Stomach (tissue), 19 donors: Measurements from ENCODE around the gene KCNJ14. TPM values are rescaled to one million over a fixed set of nuclear protein-coding genes. Genes with fewer than 3 reads are reported as not detected.

Experiments used
- DNase-seq, 2 donors: peaks; one replicate each; pipeline versions ENCODE4 v3.0.0 to v3.0.0-alpha.2; 2013 to 2019
- H3K27ac ChIP-seq, 5 donors: fragments of 200-600 bp in 4 of 5; sonication (generic) in 4 of 5; one replicate each; pipeline ENCODE4 v1.5.1; 2013 to 2019; ENCODE audit warnings: mild to moderate bottlenecking in 1 of 5, moderate library complexity in 1 of 5
- H3K27me3 ChIP-seq, 3 donors: fragments of 200-600 bp; sonication (generic); one replicate each; pipeline ENCODE4 v1.5.1; 2017 to 2019; ENCODE audit warnings: mixed run types in 1 of 3
- H3K36me3 ChIP-seq, 4 donors: fragments of 200-600 bp; sonication (generic); 1 replicate in 3 of 4; 2 replicates in 1 of 4; pipeline ENCODE4 v1.5.1; 2016 to 2019
- H3K4me1 ChIP-seq, 4 donors: fragments of 200-600 bp; sonication (generic); one replicate each; pipeline ENCODE4 v1.5.1; 2016 to 2019
- H3K4me3 ChIP-seq, 4 donors: fragments of 200-600 bp; sonication (generic) in 3 of 4; one replicate each; pipeline ENCODE4 v1.5.1; 2016 to 2019; ENCODE audit warnings: mild to moderate bottlenecking in 1 of 4
- H3K9me3 ChIP-seq, 4 donors: fragments of 200-600 bp; sonication (generic); one replicate each; pipeline ENCODE4 v1.5.1; 2016 to 2019
- EP300 ChIP-seq: sonication (generic); formaldehyde crosslinking; IDR thresholded peaks from one replicate; pipeline ENCODE4 v1.6.1; 2017; ENCODE audit warnings: antibody characterized with exemption
- POLR2A ChIP-seq, 4 donors: fragments of 450-650 bp; IDR thresholded peaks; one replicate each; pipeline ENCODE4 v1.6.1; 2016; ENCODE audit warnings: antibody characterized with exemption in 4 of 4, control low read depth in 2 of 4, mild to moderate bottlenecking in 1 of 4, moderate library complexity in 1 of 4
- POLR2AphosphoS5 ChIP-seq, 3 donors: sonication (generic); formaldehyde crosslinking; IDR thresholded peaks; one replicate each; pipeline ENCODE4 v1.6.1; 2016; ENCODE audit warnings: antibody characterized with exemption in 3 of 3
- WGBS, 5 donors: extraction: QIAGEN DNeasy Blood & Tissue Kit in 3 of 5; methylation state at CpG; one replicate each; pipeline versions ENCODE4 v1.1.5 to v1.1.7; 2013 to 2018; 5-methylcytosine and 5-hydroxymethylcytosine counted together
- intact Hi-C: fragments of 100-400 bp; cut with DNase I; formaldehyde crosslinking; loops from one replicate; pipeline ENCODE4 v1.15.1; 2023; ENCODE audit warnings: low total_unique reads
- long read RNA-seq, 10 donors: transcript quantifications; one replicate each; lab custom pipeline, GENCODE V29; 2026
- polyA plus RNA-seq, 3 donors: library from polyadenylated mRNA; stranded (reverse); fragments of 200-250 nt; gene quantifications; one replicate each; pipeline ENCODE4 v1.2.3, GENCODE V29; 2013
- total RNA-seq, 5 donors: library from RNA; depleted of rRNA; stranded (reverse); fragments of >200 nt; gene quantifications; one replicate each; pipeline versions ENCODE4 v1.1.0 to v1.2.3, GENCODE V29; 2014 to 2016
- TF ChIP-seq, protein P1 (sequence below), 7 experiments: fragments of 450-650 bp in 4 of 7; fragments of 200-600 bp in 3 of 7; sonication (generic) in 3 of 7; IDR thresholded peaks; one replicate each; pipeline ENCODE4 v1.5.1; 2016 to 2019; ENCODE audit warnings: antibody characterized with exemption in 7 of 7, control low read depth in 2 of 7, mild to moderate bottlenecking in 1 of 7
- donor health status: healthy with polysubstance abuse.
- donor health status: Bipolar disorder and iron deficiency.
- donor health status: healthy.

Gene KCNJ14
- total RNA-seq (1 to 10 TPM in 2 of 5 donors, under 1 TPM in 1, not detected in 2; 0.92 to 4.6 (median 1.0) TPM), polyA plus RNA-seq (under 1 TPM in 2 of 3 donors, not detected in 1; 0.19 to 0.75 TPM)
- long read RNA-seq, donor 1 = 0 reads
- long read RNA-seq, donor 2 = 0 reads
- long read RNA-seq, donor 3 = 0 reads
- long read RNA-seq, donor 4 = 0 reads
- long read RNA-seq, donor 5 = 0 reads
- long read RNA-seq, donor 6 = 0 reads
- long read RNA-seq, donor 7 = 0 reads
- long read RNA-seq, donor 8 = 0 reads
- long read RNA-seq, donor 9 = 0 reads
- long read RNA-seq, donor 10 = 0 reads

DNA sequence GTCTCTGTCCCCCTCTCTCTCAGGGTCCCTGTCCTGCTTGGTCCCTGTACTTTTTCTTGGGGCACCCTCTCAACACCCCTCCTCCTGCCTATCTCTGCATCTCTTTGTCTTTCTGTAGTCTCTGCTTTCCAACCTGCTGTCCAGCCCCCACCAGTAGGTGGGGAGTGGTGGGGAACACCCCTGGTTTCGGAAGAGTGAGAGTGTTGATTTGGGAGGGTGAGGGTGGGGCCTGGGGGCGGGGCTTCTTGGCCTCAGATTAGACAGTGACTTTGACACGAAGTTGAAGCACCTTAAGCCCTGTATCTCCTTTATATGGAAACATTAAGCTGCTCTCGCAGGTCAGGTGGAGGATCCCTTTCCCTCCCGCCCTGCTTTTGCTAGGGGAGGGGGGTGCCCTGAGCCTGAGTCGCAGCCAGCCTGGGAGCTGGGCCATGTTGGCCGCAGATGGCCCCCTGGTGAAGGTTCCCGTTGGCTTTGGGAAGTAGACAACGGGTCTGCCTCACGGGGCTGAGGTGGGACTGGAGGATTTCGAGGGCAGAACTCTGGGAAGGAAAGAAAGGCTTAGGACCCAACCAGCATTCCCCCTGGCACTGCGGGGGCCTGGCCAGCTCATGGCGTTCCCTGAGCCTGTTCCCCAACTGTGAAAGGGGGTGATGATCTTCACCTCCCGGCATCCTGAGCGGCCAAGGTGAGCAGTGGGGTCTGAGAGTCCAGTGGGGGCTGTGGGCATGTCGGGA is at the start of gene KCNJ14:
KCNJ14 (plus strand) TSS at position 404 of the 737 bp plus-strand sequence. CDS start 6,151 bp downstream, outside the sequence.
- peaks cover 40 to 79% (median 73%) of the 10 kb centered on the region in 4 donors for H3K36me3 ChIP-seq
- 79 to 89% (median 88%) methylated on average over 16 of the region's 16 CpGs for WGBS, 5 donors

DNA sequence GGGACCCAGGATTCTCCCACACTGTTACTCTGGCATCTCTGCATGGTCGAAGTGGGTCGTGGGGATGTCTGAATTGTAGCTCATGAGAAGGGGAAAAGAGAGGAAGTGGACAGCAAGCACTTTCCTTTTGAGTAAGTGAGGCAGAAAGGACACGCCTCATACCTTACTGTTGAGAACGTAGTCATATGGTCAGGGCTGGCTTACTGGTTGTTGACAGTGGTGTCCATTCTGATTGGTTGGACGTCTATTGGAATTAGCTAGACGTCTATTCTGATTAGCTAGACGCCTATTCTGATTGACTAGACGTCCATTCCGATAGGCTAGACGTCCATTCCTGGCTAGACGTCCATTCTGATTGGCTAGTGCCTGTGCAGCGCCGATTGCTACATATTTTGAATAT is 49.5 kb upstream of the KCNJ14 start:
- intact Hi-C loops = no loop called here
- DNase-seq = no peak
- Histone ChIP-seq H3K36me3 (no peaks in the 10 kb centered on the region), H3K4me1 (no peaks in the 10 kb centered on the region), H3K4me3 (no peak overlapping the region), H3K27me3 (peaks cover 0 to 22% (median 0%) of the 10 kb centered on the region in 3 donors), H3K9me3 (peaks cover 0 to 5% (median 0%) of the 10 kb centered on the region in 4 donors), H3K27ac (no peak overlapping the region)
- WGBS, 5 donors = 68 to 75% (median 73%) methylated on average over 13 of the region's 13 CpGs
- no peak for TF ChIP-seq POLR2AphosphoS5 (IDR thresholded peaks at IDR 0.05)
- TF ChIP-seq, protein P1, sequence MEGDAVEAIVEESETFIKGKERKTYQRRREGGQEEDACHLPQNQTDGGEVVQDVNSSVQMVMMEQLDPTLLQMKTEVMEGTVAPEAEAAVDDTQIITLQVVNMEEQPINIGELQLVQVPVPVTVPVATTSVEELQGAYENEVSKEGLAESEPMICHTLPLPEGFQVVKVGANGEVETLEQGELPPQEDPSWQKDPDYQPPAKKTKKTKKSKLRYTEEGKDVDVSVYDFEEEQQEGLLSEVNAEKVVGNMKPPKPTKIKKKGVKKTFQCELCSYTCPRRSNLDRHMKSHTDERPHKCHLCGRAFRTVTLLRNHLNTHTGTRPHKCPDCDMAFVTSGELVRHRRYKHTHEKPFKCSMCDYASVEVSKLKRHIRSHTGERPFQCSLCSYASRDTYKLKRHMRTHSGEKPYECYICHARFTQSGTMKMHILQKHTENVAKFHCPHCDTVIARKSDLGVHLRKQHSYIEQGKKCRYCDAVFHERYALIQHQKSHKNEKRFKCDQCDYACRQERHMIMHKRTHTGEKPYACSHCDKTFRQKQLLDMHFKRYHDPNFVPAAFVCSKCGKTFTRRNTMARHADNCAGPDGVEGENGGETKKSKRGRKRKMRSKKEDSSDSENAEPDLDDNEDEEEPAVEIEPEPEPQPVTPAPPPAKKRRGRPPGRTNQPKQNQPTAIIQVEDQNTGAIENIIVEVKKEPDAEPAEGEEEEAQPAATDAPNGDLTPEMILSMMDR (IDR thresholded peaks at IDR 0.05) = no peak
- no peak for TF ChIP-seq EP300
- TF ChIP-seq POLR2A (IDR thresholded peaks at IDR 0.05) = no peak

More for the DNA sequence above, at the start of gene KCNJ14:
- no peak for TF ChIP-seq EP300
- TF ChIP-seq POLR2A (IDR thresholded peaks at IDR 0.05) = no peak
- TF ChIP-seq POLR2AphosphoS5 (IDR thresholded peaks at IDR 0.05) = no peak
- TF ChIP-seq, protein P1 (IDR thresholded peaks at IDR 0.05) = no peak
- no peak within 1 kb of the TSS for H3K27ac ChIP-seq
- no peaks in the 10 kb centered on the region for H3K9me3 ChIP-seq
- intact Hi-C loops = no loop called here
- H3K4me3 ChIP-seq = no peak within 1 kb of the TSS
- DNase-seq = no peak
- H3K4me1 ChIP-seq = peaks cover 0 to 18% (median 9%) of the 10 kb centered on the region in 4 donors
- H3K27me3 ChIP-seq = no peaks in the 10 kb centered on the region

DNA sequence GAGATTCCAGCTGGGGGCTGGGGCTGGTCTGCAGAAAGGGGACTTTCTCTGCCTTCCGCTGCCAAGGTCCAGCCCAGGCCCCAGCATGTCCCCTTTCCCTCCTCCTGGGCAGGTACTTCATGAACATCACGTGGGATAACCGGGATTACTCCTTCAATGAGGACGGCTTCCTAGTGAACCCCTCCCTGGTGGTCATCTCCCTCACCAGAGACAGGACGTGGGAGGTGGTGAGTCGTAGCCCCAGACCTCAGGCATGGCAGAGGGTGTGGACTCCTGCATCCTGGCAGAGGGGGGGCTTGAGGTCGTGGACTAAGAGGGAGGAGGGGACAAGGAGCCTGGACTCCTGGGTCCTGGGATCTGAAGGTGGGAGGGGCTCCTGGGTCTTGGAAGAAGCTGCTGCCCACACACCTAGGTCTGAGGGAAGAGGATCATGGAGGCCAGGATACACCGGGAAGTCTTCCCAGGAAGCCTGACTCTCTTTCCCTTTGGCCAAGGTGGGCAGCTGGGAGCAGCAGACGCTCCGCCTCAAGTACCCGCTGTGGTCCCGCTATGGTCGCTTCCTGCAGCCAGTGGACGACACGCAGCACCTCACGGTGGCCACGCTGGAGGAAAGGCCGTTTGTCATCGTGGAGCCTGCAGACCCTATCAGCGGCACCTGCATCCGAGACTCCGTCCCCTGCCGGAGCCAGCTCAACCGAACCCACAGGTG is 41.3 kb upstream of the KCNJ14 start:
- intact Hi-C loops = no loop called here

More for the DNA sequence above, 41.3 kb upstream of the KCNJ14 start:
- WGBS, 5 donors = 26 to 44% (median 34%) methylated on average over 11 to 24 of the region's 24 CpGs
- DNase-seq = peak in 1 of 2 donors; percentile 39
- TF ChIP-seq, protein P1 (IDR thresholded peaks at IDR 0.05) = no peak
- Histone ChIP-seq H3K36me3 (no peaks in the 10 kb centered on the region), H3K9me3 (no peaks in the 10 kb centered on the region), H3K4me1 (peaks cover 15 to 23% (median 20%) of the 10 kb centered on the region in 4 donors), H3K27ac (no peak overlapping the region), H3K4me3 (peak overlapping the region in 3 of 4 donors; percentile 20 to 41 (median 32)), H3K27me3 (peaks cover 0 to 56% (median 25%) of the 10 kb centered on the region in 3 donors)
